Adrenal gland (tissue), 5 donors: ENCODE data around the gene LRRC28.

ENCODE experiments used
- CTCF ChIP-seq, 6 experiments: fragments of 450-650 bp in 4 of 6; fragments of 200-600 bp in 2 of 6; sonication (generic) in 1 of 6; IDR thresholded peaks; 1 replicate in 5 of 6; 2 replicates in 1 of 6; pipeline versions ENCODE4 v1.5.1 to v1.8.0; 2016 to 2021; ENCODE audit warnings: antibody characterized with exemption in 6 of 6, mild to moderate bottlenecking in 2 of 6, moderate library complexity in 1 of 6
- POLR2A ChIP-seq, 2 donors: fragments of 450-650 bp; IDR thresholded peaks; one replicate each; pipeline ENCODE4 v1.6.1; 2017; ENCODE audit warnings: antibody characterized with exemption in 2 of 2, mild to moderate bottlenecking in 2 of 2, moderate library complexity in 1 of 2
- donor health status: DM: no; HTN: no; CAD: no.

DNA sequence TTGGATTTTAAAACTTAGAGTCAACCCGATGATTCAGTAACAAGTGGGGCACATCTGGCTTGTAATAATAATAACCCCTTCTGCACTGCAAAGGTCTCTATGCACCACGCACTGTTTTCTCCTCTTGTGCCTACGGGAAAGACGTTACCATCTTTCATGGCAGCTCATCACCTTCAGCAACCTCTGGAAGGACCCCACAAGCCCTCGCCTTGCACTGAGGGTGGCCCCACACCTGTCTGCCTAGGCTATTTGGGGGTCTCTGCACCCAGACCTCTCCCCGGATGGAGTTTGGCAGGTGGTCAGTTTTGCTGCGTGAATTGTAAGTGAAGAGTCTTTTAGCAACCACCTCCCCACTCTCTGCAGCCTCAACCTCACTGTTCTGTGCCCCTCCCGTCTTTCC is 175.9 kb downstream of the LRRC28 start:
- TF ChIP-seq POLR2A (IDR thresholded peaks at IDR 0.05): no peak
- no peak for TF ChIP-seq CTCF (IDR thresholded peaks at IDR 0.05)
